ENCODE results near the gene IL3. TPM values are rescaled to one million over a fixed set of nuclear protein-coding genes. Genes with fewer than 3 reads are reported as not detected.

IL3 gene
- total and polyA plus RNA-seq, 2 of the 4 experiments (the other 2 are of a cell fraction) = not detected

DNA sequence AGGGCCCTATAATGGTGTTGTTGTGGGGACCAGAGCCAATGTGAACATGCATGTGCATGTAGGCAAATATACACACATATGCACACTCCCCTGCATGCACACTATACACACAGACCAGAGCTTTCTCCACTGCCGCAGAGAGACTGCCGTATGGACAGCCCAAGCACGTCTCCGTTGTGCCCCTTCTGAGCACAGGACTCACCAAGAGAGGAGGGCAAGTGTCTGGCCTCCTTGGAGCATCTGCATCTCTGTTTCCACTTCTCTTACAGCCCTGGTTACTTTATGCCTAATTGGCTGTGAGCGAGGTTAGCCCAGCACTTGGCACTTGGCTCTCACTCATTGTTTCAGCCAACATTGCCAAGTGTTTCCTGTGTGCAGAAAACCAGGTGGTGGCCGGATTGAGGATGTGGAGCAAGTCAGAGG lies 43.5 kb downstream of the IL3 start:
- Histone ChIP-seq H2BK120ac (ENCODE audit: low read depth, low read length) (peak overlapping the region; percentile 91), H3K14ac (replicated peaks; ENCODE audit: low read depth, low read length) (peak overlapping the region; percentile 82), H4K91ac (ENCODE audit: insufficient read depth, low read depth, low read length) (peak overlapping the region; percentile 67), H4K8ac (ENCODE audit: low read depth in 2 of 2, low read length in 2 of 2) (peak overlapping the region; percentile 41 to 74; a peak in 3 of 4 replicates), H2AFZ (replicated peaks; ENCODE audit: low read length, poor library complexity) (peak overlapping the region; percentile 56), H3K9me1 (ENCODE audit: insufficient read depth, low read length) (peaks cover 30% of the 10 kb centered on the region), H2BK15ac (ENCODE audit: low read depth, low read length) (peak overlapping the region; percentile 62; the same call in 2 of the 3 replicates), H2BK5ac (ENCODE audit: low read depth, low read length, poor library complexity, severe bottlenecking) (peak overlapping the region; percentile 75), H3K79me1 (ENCODE audit: low read depth in 1 of 2, low read length in 2 of 2) (no peaks in the 10 kb centered on the region), H3K4me3 (ENCODE audit: insufficient read depth, low read depth, low read length) (no peak overlapping the region), H3K4me2 (ENCODE audit: low read depth, low read length) (no peak overlapping the region), H3K9me3 (ENCODE audit: control insufficient read depth, insufficient read depth, low read length) (no peaks in the 10 kb centered on the region), H2BK20ac (ENCODE audit: low read depth, low read length) (peak overlapping the region; percentile 92), H3K18ac (ENCODE audit: low read depth, low read length) (peak overlapping the region; percentile 75), H4K20me1 (ENCODE audit: insufficient read depth, low read length) (no peaks in the 10 kb centered on the region), H2AK5ac (ENCODE audit: low read depth, low read length) (peak overlapping the region; percentile 82), H3K4ac (ENCODE audit: low read depth, low read length) (peak overlapping the region; percentile 99), H3K9ac (ENCODE audit: low read depth, low read length) (no peak overlapping the region), H2AK9ac (replicated peaks; ENCODE audit: low read depth, low read length, poor library complexity) (peak overlapping the region; percentile 18), H3K27me3 (ENCODE audit: control insufficient read depth, insufficient read depth, low read length) (no peaks in the 10 kb centered on the region), H3K23ac (ENCODE audit: low read depth, low read length) (peak overlapping the region; percentile 55), H3K4me1 (ENCODE audit: control insufficient read depth, insufficient read depth, low read length) (peaks cover 24% of the 10 kb centered on the region), H3K36me3 (ENCODE audit: control insufficient read depth, insufficient read depth, low read length) (no peaks in the 10 kb centered on the region), H4K5ac (ENCODE audit: low read depth, low read length) (peak overlapping the region; percentile 84), H3K56ac (ENCODE audit: extremely low read depth, insufficient read depth, low read length) (no peak overlapping the region), H3K27ac (ENCODE audit: insufficient read depth, low read length) (peak overlapping the region; percentile 92)
- intact Hi-C loops (cut with micrococcal nuclease) (no loop called here), in situ Hi-C loops (cut with MboI; ENCODE audit: low sequenced_read_pairs) (no loop called here), dilution Hi-C loops (cut with HindIII; ENCODE audit: low sequenced_read_pairs, unreplicated experiment) (no loop called here)
- WGBS, 2 experiments (ENCODE audit: extremely low coverage in 2 of 2, insufficient read length in 1 of 2) = no CpG with 5 or more reads among the region's 6 CpGs
- BruUV-seq (replicated peaks) = no TSS peak
- TF ChIP-seq CHD1 (IDR thresholded peaks at IDR 0.05; ENCODE audit: low read depth, low read length) (no peak), RAD21 (IDR thresholded peaks at IDR 0.05; ENCODE audit: low read length) (no peak), USF2 (IDR thresholded peaks at IDR 0.05; ENCODE audit: low read depth, low read length) (no peak), MXI1 (IDR thresholded peaks at IDR 0.05; ENCODE audit: borderline replicate concordance, low read depth, low read length) (no peak), MAZ (IDR thresholded peaks at IDR 0.05; ENCODE audit: borderline replicate concordance, low read depth, low read length) (no peak), ELK1 (IDR thresholded peaks at IDR 0.05; ENCODE audit: borderline replicate concordance, low read depth, low read length) (no peak), RCOR1 (IDR thresholded peaks at IDR 0.05; ENCODE audit: insufficient replicate concordance, low read length) (no peak), POLR2A (IDR thresholded peaks at IDR 0.05; ENCODE audit: low read depth, low read length) (no peak), CTCF (conservative IDR thresholded peaks at IDR 0.05; ENCODE audit: low read depth, low read length) (no peak), MAFK (IDR thresholded peaks at IDR 0.05; ENCODE audit: low read depth, low read length) (no peak), CEBPB (IDR thresholded peaks at IDR 0.05; ENCODE audit: low read depth, low read length) (no peak)
- POLR2A ChIA-PET (ENCODE audit: unreplicated experiment) = interaction anchor here (0.6 kb wide), 1 partner anchor 555 kb away, joined by 6 read pairs; no protein-coding TSS in a partner anchor
- DNase-seq (no peak), ATAC-seq (ENCODE audit: low read depth) (no peak; the same call in 1 of the 2 replicates)
- CTCF ChIA-PET = interaction anchor here (0.9 kb wide), 1 partner anchor 11 kb away, joined by 3 read pairs; no protein-coding TSS in a partner anchor
